Measurements from ENCODE around the gene DCAF11. TPM values are rescaled to one million over a fixed set of nuclear protein-coding genes. Genes with fewer than 3 reads are reported as not detected.

The DCAF11 gene
- total and polyA plus RNA-seq, 4 experiments from 2014 or later = 71.5 to 93.4 (median 75.4) TPM

- CTCF ChIA-PET (ENCODE audit: partially characterized antibody) = interaction anchor here (0.6 to 12.1 kb wide), 10 partner anchors 9 to 231 kb away, joined by 3 to 168 read pairs (median 4); partner anchors contain the start of genes IRF9, LTB4R2 and PCK2
- H3K4me3 Mint-ChIP-seq = peak overlapping the region in 4 of 8 donors; percentile 17 to 88 (median 72)
- Histone ChIP-seq H3K36me3 (ENCODE audit: insufficient read depth, low read length) (no peaks in the 10 kb centered on the region), H3K4me3 (ENCODE audit: low read length in 2 of 2) (no peak overlapping the region), H3K9me3 (ENCODE audit: control insufficient read depth in 1 of 2, low read length in 2 of 2) (no peaks in the 10 kb centered on the region), H3K4me1 (ENCODE audit: insufficient read depth, low read length) (peaks cover 14% of the 10 kb centered on the region), H3K27me3 (ENCODE audit: insufficient read depth, low read length) (no peaks in the 10 kb centered on the region), H3K27ac (ENCODE audit: low read depth, low read length) (no peak overlapping the region)
- H3K4me1 Mint-ChIP-seq = peaks cover 10 to 27% (median 15%) of the 10 kb centered on the region in 4 donors
- DNase-seq = no peak
- no peaks in the 10 kb centered on the region for H3K9me3 Mint-ChIP-seq
- no peaks in the 10 kb centered on the region for H3K27me3 Mint-ChIP-seq
- intact Hi-C loops (cut with micrococcal nuclease) = loop anchor here (10.0 kb wide), 1 partner anchor 95 kb away; the partner anchor contains the start of gene DHRS4L2
- H3K27ac Mint-ChIP-seq = peak overlapping the region in 4 of 7 donors; percentile 24 to 83 (median 48)
- H3K36me3 Mint-ChIP-seq = no peaks in the 10 kb centered on the region
- POLR2A ChIA-PET (ENCODE audit: partially characterized antibody) = interaction anchor here (1.2 to 6.1 kb wide), 7 partner anchors 15 to 136 kb away, joined by 4 to 81 read pairs (median 25); partner anchors contain the start of genes DCAF11, EMC9, IRF9 and MDP1
Observed at GRCh38 chr14:24079491-24080141, 35.0 kb upstream of the DCAF11 start.

GRCh38 chr14:24080142-24080530 is 34.4 kb upstream of the DCAF11 start:
- Histone ChIP-seq H3K9me3 (ENCODE audit: control insufficient read depth in 1 of 2, low read length in 2 of 2) (no peaks in the 10 kb centered on the region), H3K4me1 (ENCODE audit: insufficient read depth, low read length) (peaks cover 14% of the 10 kb centered on the region), H3K36me3 (ENCODE audit: insufficient read depth, low read length) (no peaks in the 10 kb centered on the region), H3K4me3 (ENCODE audit: low read length in 2 of 2) (no peak overlapping the region), H3K27ac (ENCODE audit: low read depth, low read length) (no peak overlapping the region), H3K27me3 (ENCODE audit: insufficient read depth, low read length) (no peaks in the 10 kb centered on the region)
- peak overlapping the region; percentile 63 to 90 (median 86) for H3K4me3 Mint-ChIP-seq
- H3K9me3 Mint-ChIP-seq = peaks cover 0 to 3% (median 0%) of the 10 kb centered on the region in 8 donors
- CTCF ChIA-PET (ENCODE audit: partially characterized antibody) = interaction anchor here (1.0 to 12.1 kb wide), 9 partner anchors 12 to 230 kb away, joined by 4 to 168 read pairs (median 5); partner anchors contain the start of genes IRF9, LTB4R2 and PCK2
- H3K27me3 Mint-ChIP-seq = no peaks in the 10 kb centered on the region
- POLR2A ChIA-PET (ENCODE audit: partially characterized antibody) = interaction anchor here (0.8 to 6.1 kb wide), 18 partner anchors 9 to 213 kb away, joined by 3 to 81 read pairs (median 12); partner anchors contain the start of genes CARMIL3, CPNE6, DCAF11 and EMC9
- H3K4me1 Mint-ChIP-seq = peaks cover 10 to 27% (median 15%) of the 10 kb centered on the region in 4 donors
- DNase-seq = no peak
- H3K36me3 Mint-ChIP-seq = no peaks in the 10 kb centered on the region
- intact Hi-C loops (cut with micrococcal nuclease) = loop anchor here (10.0 kb wide), 1 partner anchor 95 kb away; the partner anchor contains the start of gene DHRS4L2
- H3K27ac Mint-ChIP-seq = peak overlapping the region in 6 of 7 donors; percentile 29 to 92 (median 72)

- DNase-seq = peak; percentile 64 to 77 (median 67)
- H3K36me3 Mint-ChIP-seq = no peaks in the 10 kb centered on the region
- Histone ChIP-seq H3K9me3 (ENCODE audit: control insufficient read depth in 1 of 2, low read length in 2 of 2) (no peaks in the 10 kb centered on the region), H3K27ac (ENCODE audit: low read depth, low read length) (peak overlapping the region; percentile 50), H3K27me3 (ENCODE audit: insufficient read depth, low read length) (no peaks in the 10 kb centered on the region), H3K36me3 (ENCODE audit: insufficient read depth, low read length) (no peaks in the 10 kb centered on the region), H3K4me3 (ENCODE audit: low read length in 2 of 2) (peak overlapping the region; percentile 39 to 60), H3K4me1 (ENCODE audit: insufficient read depth, low read length) (peaks cover 14% of the 10 kb centered on the region)
- H3K9me3 Mint-ChIP-seq = peaks cover 0 to 4% (median 0%) of the 10 kb centered on the region in 8 donors
- CTCF ChIA-PET (ENCODE audit: partially characterized antibody) = interaction anchor here (0.9 to 12.1 kb wide), 12 partner anchors 12 to 229 kb away, joined by 3 to 168 read pairs (median 4); partner anchors contain the start of genes IRF9, LTB4R2, PCK2 and TINF2
- peak overlapping the region; percentile 81 to 90 (median 87) for H3K4me3 Mint-ChIP-seq
- peak overlapping the region; percentile 64 to 92 (median 88) for H3K27ac Mint-ChIP-seq
- POLR2A ChIA-PET (ENCODE audit: partially characterized antibody) = interaction anchor here (0.5 to 6.1 kb wide), 32 partner anchors 8 to 1864 kb away, joined by 3 to 81 read pairs (median 4); partner anchors contain the start of genes CARMIL3, CBLN3, CHMP4A and CPNE6
- intact Hi-C loops (cut with micrococcal nuclease) = loop anchor here (1.0 to 10.0 kb wide), 4 partner anchors 9 to 348 kb away; partner anchors contain the start of genes CBLN3, DHRS4L2, KHNYN and PCK2
- H3K27me3 Mint-ChIP-seq = no peaks in the 10 kb centered on the region
- H3K4me1 Mint-ChIP-seq = peaks cover 10 to 27% (median 15%) of the 10 kb centered on the region in 4 donors
Observed at GRCh38 chr14:24080888-24081738, 33.5 kb upstream of the DCAF11 start.

DNA sequence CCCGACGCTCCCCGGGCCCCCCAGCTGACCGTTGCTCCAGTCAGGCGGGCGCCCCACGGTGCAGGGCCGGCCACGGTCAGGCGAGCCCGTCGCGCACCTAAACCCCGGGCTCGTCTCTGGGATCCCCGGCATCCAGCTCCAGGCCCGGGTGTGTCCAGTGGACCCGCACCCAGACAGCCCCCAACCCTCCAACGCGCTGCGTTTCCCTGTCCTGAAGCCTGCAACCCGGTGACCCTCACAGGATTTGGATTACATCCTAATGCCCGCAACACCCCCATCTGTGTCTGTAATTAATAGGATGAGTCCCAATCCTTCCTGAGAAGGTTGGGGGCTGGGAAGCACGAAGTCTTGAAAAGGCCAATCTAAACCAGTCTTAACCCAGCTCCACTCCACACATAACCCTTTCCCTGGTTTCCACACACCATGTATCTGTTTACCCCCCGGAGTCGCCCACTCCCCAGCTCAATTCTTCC is 32.8 kb upstream of the DCAF11 start:
- Histone ChIP-seq H3K36me3 (ENCODE audit: insufficient read depth, low read length) (no peaks in the 10 kb centered on the region), H3K27ac (ENCODE audit: low read depth, low read length) (peak overlapping the region; percentile 50), H3K4me1 (ENCODE audit: insufficient read depth, low read length) (peaks cover 14% of the 10 kb centered on the region), H3K4me3 (ENCODE audit: low read length in 2 of 2) (peak overlapping the region in 1 of 2 donors; percentile 60), H3K27me3 (ENCODE audit: insufficient read depth, low read length) (no peaks in the 10 kb centered on the region), H3K9me3 (ENCODE audit: control insufficient read depth in 1 of 2, low read length in 2 of 2) (no peaks in the 10 kb centered on the region)
- ChIA-PET POLR2A (ENCODE audit: partially characterized antibody) (interaction anchor here (0.6 to 6.1 kb wide), 27 partner anchors 9 to 519 kb away, joined by 3 to 81 read pairs (median 4); partner anchors contain the start of genes CARMIL3, CBLN3, CHMP4A and DCAF11), CTCF (ENCODE audit: partially characterized antibody) (interaction anchor here (1.1 to 12.1 kb wide), 6 partner anchors 12 to 161 kb away, joined by 3 to 168 read pairs (median 44); partner anchors contain the start of genes IRF9, PCK2 and TINF2)
- no peaks in the 10 kb centered on the region for H3K27me3 Mint-ChIP-seq
- peaks cover 10 to 27% (median 15%) of the 10 kb centered on the region in 4 donors for H3K4me1 Mint-ChIP-seq
- no peaks in the 10 kb centered on the region for H3K36me3 Mint-ChIP-seq
- peaks cover 0 to 4% (median 0%) of the 10 kb centered on the region in 8 donors for H3K9me3 Mint-ChIP-seq
- peak overlapping the region; percentile 61 to 91 (median 72) for H3K27ac Mint-ChIP-seq
- peak overlapping the region; percentile 80 to 87 (median 86) for H3K4me3 Mint-ChIP-seq
- DNase-seq = no peak
- intact Hi-C loops (cut with micrococcal nuclease) = loop anchor here (1.0 to 10.0 kb wide), 4 partner anchors 9 to 348 kb away; partner anchors contain the start of genes CBLN3, DHRS4L2, KHNYN and PCK2

- peak overlapping the region; percentile 80 to 87 (median 86) for H3K4me3 Mint-ChIP-seq
- H3K27ac Mint-ChIP-seq = peak overlapping the region in 6 of 7 donors; percentile 49 to 88 (median 66)
- Histone ChIP-seq H3K4me3 (ENCODE audit: low read length in 2 of 2) (no peak overlapping the region), H3K36me3 (ENCODE audit: insufficient read depth, low read length) (no peaks in the 10 kb centered on the region), H3K27ac (ENCODE audit: low read depth, low read length) (no peak overlapping the region), H3K9me3 (ENCODE audit: control insufficient read depth in 1 of 2, low read length in 2 of 2) (no peaks in the 10 kb centered on the region), H3K27me3 (ENCODE audit: insufficient read depth, low read length) (no peaks in the 10 kb centered on the region), H3K4me1 (ENCODE audit: insufficient read depth, low read length) (peaks cover 14% of the 10 kb centered on the region)
- H3K4me1 Mint-ChIP-seq = peaks cover 10 to 27% (median 16%) of the 10 kb centered on the region in 4 donors
- no peaks in the 10 kb centered on the region for H3K36me3 Mint-ChIP-seq
- POLR2A ChIA-PET (ENCODE audit: partially characterized antibody) = interaction anchor here (0.7 to 6.1 kb wide), 12 partner anchors 8 to 131 kb away, joined by 3 to 81 read pairs (median 15); partner anchors contain the start of genes CHMP4A, DCAF11, EMC9 and IRF9
- intact Hi-C loops (cut with micrococcal nuclease) = loop anchor here (10.0 kb wide), 1 partner anchor 98 kb away; the partner anchor contains the start of gene DHRS4L2
- peaks cover 0 to 4% (median 0%) of the 10 kb centered on the region in 8 donors for H3K9me3 Mint-ChIP-seq
- no peaks in the 10 kb centered on the region for H3K27me3 Mint-ChIP-seq
- CTCF ChIA-PET (ENCODE audit: partially characterized antibody) = interaction anchor here (1.6 to 12.1 kb wide), 5 partner anchors 11 to 160 kb away, joined by 4 to 168 read pairs (median 85); partner anchors contain the start of genes IRF9, PCK2 and TINF2
- no peak for DNase-seq
Observed at GRCh38 chr14:24082411-24083080, 32.0 kb upstream of the DCAF11 start.

All from CD4-positive, alpha-beta memory T cell (primary cell).